ENCODE data around the gene USP35. TPM values are rescaled to one million over a fixed set of nuclear protein-coding genes. Genes with fewer than 3 reads are reported as not detected.

USP35 gene
- 1.7 TPM for polyA plus RNA-seq (2013, experiment 1 of 2)
- polyA plus RNA-seq (2013, experiment 2 of 2): 1.6 TPM

- H3K36me3 ChIP-seq (ENCODE audit: control insufficient read depth, insufficient read depth, low read length): no peaks in the 10 kb centered on the region
- peak within 1 kb of the TSS; percentile 19 for H3K18ac ChIP-seq (ENCODE audit: low read length)
- H4K8ac ChIP-seq (ENCODE audit: low read depth, low read length): no peak within 1 kb of the TSS
- no peaks in the 10 kb centered on the region for H3K79me1 ChIP-seq (ENCODE audit: low read length)
- no peak within 1 kb of the TSS for H2BK15ac ChIP-seq (replicated peaks; ENCODE audit: low read depth)
- no peak within 1 kb of the TSS for H2AK5ac ChIP-seq (ENCODE audit: low read length)
- H3K9ac ChIP-seq (ENCODE audit: low read length): peak within 1 kb of the TSS; percentile 80
- H3K56ac ChIP-seq (ENCODE audit: low read length): peak within 1 kb of the TSS; percentile 93
- DNase-seq: peak; percentile 98
- H3K4ac ChIP-seq (ENCODE audit: low read depth, low read length): no peak within 1 kb of the TSS
- no peak within 1 kb of the TSS for H3K27ac ChIP-seq (ENCODE audit: low read depth, low read length)
- H3K4me3 ChIP-seq (ENCODE audit: low read length): peak within 1 kb of the TSS; percentile 87
- WGBS (ENCODE audit: extremely low coverage, insufficient coverage, low lambda C conversion rate): no CpG with 5 or more reads among the region's 74 CpGs
- no peak within 1 kb of the TSS for H2BK120ac ChIP-seq (ENCODE audit: low read depth, low read length)
- no peaks in the 10 kb centered on the region for H3K27me3 ChIP-seq (ENCODE audit: insufficient read depth, low read length, poor library complexity)
- no peaks in the 10 kb centered on the region for H3K79me2 ChIP-seq (ENCODE audit: control insufficient read depth, insufficient read depth, low read length)
- H3K4me1 ChIP-seq (ENCODE audit: control insufficient read depth, low read depth, low read length): peaks cover 5% of the 10 kb centered on the region
- peak within 1 kb of the TSS; percentile 92 for H3K4me2 ChIP-seq (ENCODE audit: low read length)
- peak within 1 kb of the TSS; percentile 6 for H3K23ac ChIP-seq (ENCODE audit: low read length)
- no peak within 1 kb of the TSS for H2BK5ac ChIP-seq (ENCODE audit: low read length)
- H4K5ac ChIP-seq (ENCODE audit: low read length): no peak within 1 kb of the TSS
Measured at GRCh38 chr11:78188286-78189173, at the start of gene USP35, which contains the start of gene KCTD21. Gene USP35 (plus strand): TSS chr11:78188919. CDS start chr11:78196246, 7,327 bp downstream. Gene KCTD21 (minus strand): TSS chr11:78188626. CDS start chr11:78174554, 14,072 bp downstream.

- no peak within 1 kb of the TSS for H3K23ac ChIP-seq (ENCODE audit: low read length)
- DNase-seq: peak; percentile 97
- H3K9ac ChIP-seq (ENCODE audit: low read length): peak within 1 kb of the TSS; percentile 99
- H4K5ac ChIP-seq (ENCODE audit: low read length): peak within 1 kb of the TSS; percentile 99
- H3K4me1 ChIP-seq (ENCODE audit: control insufficient read depth, low read depth, low read length): peaks cover 4% of the 10 kb centered on the region
- no peaks in the 10 kb centered on the region for H3K36me3 ChIP-seq (ENCODE audit: control insufficient read depth, insufficient read depth, low read length)
- peak within 1 kb of the TSS; percentile 100 for H3K56ac ChIP-seq (ENCODE audit: low read length)
- peak within 1 kb of the TSS; percentile 85 for H3K4me3 ChIP-seq (ENCODE audit: low read length)
- peak within 1 kb of the TSS; percentile 99 for H2AK5ac ChIP-seq (ENCODE audit: low read length)
- peak within 1 kb of the TSS; percentile 92 for H2BK5ac ChIP-seq (ENCODE audit: low read length)
- H3K4me2 ChIP-seq (ENCODE audit: low read length): peak within 1 kb of the TSS; percentile 91
- peak within 1 kb of the TSS; percentile 13 for H3K27ac ChIP-seq (ENCODE audit: low read depth, low read length)
- peak within 1 kb of the TSS; percentile 91 for H3K18ac ChIP-seq (ENCODE audit: low read length)
- H2BK120ac ChIP-seq (ENCODE audit: low read depth, low read length): no peak within 1 kb of the TSS
- no peak within 1 kb of the TSS for H2BK15ac ChIP-seq (replicated peaks; ENCODE audit: low read depth)
- H4K8ac ChIP-seq (ENCODE audit: low read depth, low read length): peak within 1 kb of the TSS; percentile 92
- peaks cover 9% of the 10 kb centered on the region for H3K79me1 ChIP-seq (ENCODE audit: low read length)
- WGBS (ENCODE audit: extremely low coverage, insufficient coverage, low lambda C conversion rate): no CpG with 5 or more reads among the region's 52 CpGs
- peaks cover 10% of the 10 kb centered on the region for H3K79me2 ChIP-seq (ENCODE audit: control insufficient read depth, insufficient read depth, low read length)
- H3K27me3 ChIP-seq (ENCODE audit: insufficient read depth, low read length, poor library complexity): no peaks in the 10 kb centered on the region
- H3K4ac ChIP-seq (ENCODE audit: low read depth, low read length): peak within 1 kb of the TSS; percentile 97
Measured at GRCh38 chr11:78139422-78140391, 49.0 kb upstream of the USP35 start, which contains the start of gene ALG8. Gene ALG8 (minus strand): TSS chr11:78139626. CDS start chr11:78139588, 38 bp downstream.

GRCh38 chr11:78140392-78141077, 48.2 kb upstream of the USP35 start:
- H3K4me2 ChIP-seq (ENCODE audit: low read length): no peak overlapping the region
- H2AK5ac ChIP-seq (ENCODE audit: low read length): no peak overlapping the region
- no peaks in the 10 kb centered on the region for H3K27me3 ChIP-seq (ENCODE audit: insufficient read depth, low read length, poor library complexity)
- H2BK120ac ChIP-seq (ENCODE audit: low read depth, low read length): no peak overlapping the region
- no peak overlapping the region for H3K27ac ChIP-seq (ENCODE audit: low read depth, low read length)
- H3K79me1 ChIP-seq (ENCODE audit: low read length): peaks cover 9% of the 10 kb centered on the region
- no peak overlapping the region for H3K18ac ChIP-seq (ENCODE audit: low read length)
- no peak overlapping the region for H3K4ac ChIP-seq (ENCODE audit: low read depth, low read length)
- WGBS (ENCODE audit: extremely low coverage, insufficient coverage, low lambda C conversion rate): no CpG with 5 or more reads among the region's 17 CpGs
- peaks cover 10% of the 10 kb centered on the region for H3K79me2 ChIP-seq (ENCODE audit: control insufficient read depth, insufficient read depth, low read length)
- H2BK5ac ChIP-seq (ENCODE audit: low read length): no peak overlapping the region
- no peak overlapping the region for H3K56ac ChIP-seq (ENCODE audit: low read length)
- H3K4me1 ChIP-seq (ENCODE audit: control insufficient read depth, low read depth, low read length): peaks cover 4% of the 10 kb centered on the region
- H3K4me3 ChIP-seq (ENCODE audit: low read length): no peak overlapping the region
- H4K5ac ChIP-seq (ENCODE audit: low read length): no peak overlapping the region
- H3K23ac ChIP-seq (ENCODE audit: low read length): no peak overlapping the region
- no peak for DNase-seq
- peak overlapping the region; percentile 20 for H3K9ac ChIP-seq (ENCODE audit: low read length)
- H2BK15ac ChIP-seq (replicated peaks; ENCODE audit: low read depth): no peak overlapping the region
- no peak overlapping the region for H4K8ac ChIP-seq (ENCODE audit: low read depth, low read length)
- H3K36me3 ChIP-seq (ENCODE audit: control insufficient read depth, insufficient read depth, low read length): no peaks in the 10 kb centered on the region

GRCh38 chr11:78145511-78146025, 43.2 kb upstream of the USP35 start:
- Histone ChIP-seq H3K4me1 (ENCODE audit: control insufficient read depth, low read depth, low read length) (no peaks in the 10 kb centered on the region), H4K5ac (ENCODE audit: low read length) (no peak overlapping the region), H3K23ac (ENCODE audit: low read length) (no peak overlapping the region), H3K79me2 (ENCODE audit: control insufficient read depth, insufficient read depth, low read length) (no peaks in the 10 kb centered on the region), H3K4me2 (ENCODE audit: low read length) (no peak overlapping the region), H3K9ac (ENCODE audit: low read length) (no peak overlapping the region), H2BK5ac (ENCODE audit: low read length) (no peak overlapping the region), H2AK5ac (ENCODE audit: low read length) (no peak overlapping the region), H3K4ac (ENCODE audit: low read depth, low read length) (no peak overlapping the region), H3K4me3 (ENCODE audit: low read length) (no peak overlapping the region), H2BK120ac (ENCODE audit: low read depth, low read length) (no peak overlapping the region), H3K79me1 (ENCODE audit: low read length) (no peaks in the 10 kb centered on the region), H3K27ac (ENCODE audit: low read depth, low read length) (no peak overlapping the region), H4K8ac (ENCODE audit: low read depth, low read length) (no peak overlapping the region), H3K18ac (ENCODE audit: low read length) (no peak overlapping the region), H3K36me3 (ENCODE audit: control insufficient read depth, insufficient read depth, low read length) (no peaks in the 10 kb centered on the region), H3K27me3 (ENCODE audit: insufficient read depth, low read length, poor library complexity) (no peaks in the 10 kb centered on the region), H3K56ac (ENCODE audit: low read length) (no peak overlapping the region), H2BK15ac (replicated peaks; ENCODE audit: low read depth) (no peak overlapping the region)
- no CpG with 5 or more reads among the region's 1 CpG for WGBS (ENCODE audit: extremely low coverage, insufficient coverage, low lambda C conversion rate)
- DNase-seq: no peak

GRCh38 chr11:78147807-78148206, 40.9 kb upstream of the USP35 start:
- DNase-seq: no peak
- H3K56ac ChIP-seq (ENCODE audit: low read length): no peak overlapping the region

More at GRCh38 chr11:78147807-78148206, 40.9 kb upstream of the USP35 start:
- Histone ChIP-seq H3K18ac (ENCODE audit: low read length) (no peak overlapping the region), H3K9ac (ENCODE audit: low read length) (no peak overlapping the region), H3K4me2 (ENCODE audit: low read length) (no peak overlapping the region), H3K23ac (ENCODE audit: low read length) (no peak overlapping the region), H2BK120ac (ENCODE audit: low read depth, low read length) (no peak overlapping the region), H2BK5ac (ENCODE audit: low read length) (no peak overlapping the region), H3K4me3 (ENCODE audit: low read length) (no peak overlapping the region), H4K8ac (ENCODE audit: low read depth, low read length) (no peak overlapping the region), H3K79me2 (ENCODE audit: control insufficient read depth, insufficient read depth, low read length) (no peaks in the 10 kb centered on the region), H2BK15ac (replicated peaks; ENCODE audit: low read depth) (no peak overlapping the region), H3K27ac (ENCODE audit: low read depth, low read length) (no peak overlapping the region), H4K5ac (ENCODE audit: low read length) (no peak overlapping the region), H3K4ac (ENCODE audit: low read depth, low read length) (no peak overlapping the region), H3K79me1 (ENCODE audit: low read length) (no peaks in the 10 kb centered on the region), H3K36me3 (ENCODE audit: control insufficient read depth, insufficient read depth, low read length) (no peaks in the 10 kb centered on the region), H2AK5ac (ENCODE audit: low read length) (no peak overlapping the region), H3K27me3 (ENCODE audit: insufficient read depth, low read length, poor library complexity) (no peaks in the 10 kb centered on the region), H3K4me1 (ENCODE audit: control insufficient read depth, low read depth, low read length) (no peaks in the 10 kb centered on the region)
- WGBS (ENCODE audit: extremely low coverage, insufficient coverage, low lambda C conversion rate): no CpG with 5 or more reads among the region's 2 CpGs

Measured in mesendoderm (in vitro differentiated cells).